Stimulated activated CD8-positive, alpha-beta memory T cell treated with anti-CD3 and anti-CD28 coated beads, Interleukin-4, amount 100 ng/mL, for 24 hours (primary cell): ENCODE measurements around the gene PRAC1.
A peak's percentile ranks its signal among the peaks of the same experiment; 100 is the strongest.

Source experiments
- DNase-seq: peaks from one replicate; pipeline ENCODE4 v3.0.0-alpha.2; 2020; ENCODE audit warnings: low read depth

The PRAC1 gene

DNA sequence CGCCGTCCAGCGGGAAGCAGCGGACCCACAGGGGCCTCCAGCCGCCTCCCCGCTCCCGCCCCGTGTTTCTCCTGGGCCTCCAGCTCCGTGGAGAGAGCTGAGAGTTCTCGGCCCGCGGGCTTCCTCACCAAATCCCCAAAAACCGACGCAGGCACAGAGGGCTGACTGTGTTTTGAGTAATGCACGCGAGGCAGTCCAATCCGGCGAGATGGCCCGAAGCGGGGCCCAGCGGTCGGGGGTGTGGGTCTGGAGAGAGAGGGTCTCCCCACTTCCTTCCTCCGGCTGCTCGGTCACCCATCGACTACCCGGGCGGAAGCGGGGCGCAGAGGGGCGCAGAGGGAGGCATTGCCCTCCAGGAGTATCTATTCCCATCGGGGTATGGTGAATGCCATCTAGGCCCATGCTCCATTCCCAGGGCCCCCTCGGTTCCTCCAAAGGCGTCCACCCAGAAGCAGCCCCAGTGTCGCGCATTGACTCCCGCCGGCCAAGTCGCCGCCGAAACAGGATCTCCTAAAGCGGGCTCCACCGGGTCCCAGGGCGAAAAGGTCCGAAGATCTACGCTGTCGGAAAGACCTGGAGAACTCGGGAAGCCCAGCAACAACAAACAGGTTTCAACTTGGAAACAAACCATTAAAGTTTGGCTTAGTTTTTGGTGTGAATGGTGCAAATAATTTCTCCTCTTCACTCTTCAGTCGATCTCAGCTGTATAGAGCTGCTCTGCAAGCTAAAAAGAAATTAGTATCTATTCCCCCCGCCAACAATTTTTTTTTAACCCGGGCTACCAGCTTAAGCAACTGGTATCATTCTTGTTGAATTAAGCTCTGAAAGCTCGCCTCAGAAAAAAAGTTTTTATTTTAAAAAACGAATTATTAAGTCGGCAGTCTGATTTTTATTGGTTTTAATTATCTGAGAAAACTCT, 25.4 kb upstream of the PRAC1 start:
- no peak for DNase-seq

DNA sequence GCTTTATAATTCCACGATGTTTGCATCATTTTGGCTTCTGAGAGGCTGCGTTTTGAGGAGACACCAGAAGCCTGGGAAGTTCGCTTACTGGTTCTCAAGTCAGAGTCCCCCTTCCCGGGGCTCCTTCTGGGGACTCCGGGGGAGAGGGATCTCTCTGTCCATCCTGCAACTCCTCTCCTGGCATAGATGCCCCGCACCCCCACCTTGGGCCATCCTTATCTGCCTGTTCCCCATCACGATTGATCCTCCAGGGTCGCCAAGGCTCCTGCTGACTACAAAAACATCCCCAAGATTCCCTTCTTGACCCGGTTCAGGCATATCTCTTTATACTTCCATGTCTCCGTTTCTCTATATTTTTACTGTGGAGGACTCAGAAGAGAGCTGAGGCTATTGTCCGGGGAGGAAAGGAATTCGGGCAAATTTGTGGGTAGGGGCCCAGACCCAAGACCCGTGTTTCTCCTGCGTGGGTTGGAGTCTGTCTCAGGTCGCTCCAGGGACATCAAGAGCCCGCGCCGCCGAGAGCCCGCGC, 24.7 kb upstream of the PRAC1 start:
- no peak for DNase-seq

- DNase-seq: no peak
These were observed 23.3 kb upstream of the PRAC1 start for GRCh38 chr17:48745381-48746275.

- DNase-seq: no peak
These were observed 18.2 kb upstream of the PRAC1 start for GRCh38 chr17:48740537-48740936.

DNA sequence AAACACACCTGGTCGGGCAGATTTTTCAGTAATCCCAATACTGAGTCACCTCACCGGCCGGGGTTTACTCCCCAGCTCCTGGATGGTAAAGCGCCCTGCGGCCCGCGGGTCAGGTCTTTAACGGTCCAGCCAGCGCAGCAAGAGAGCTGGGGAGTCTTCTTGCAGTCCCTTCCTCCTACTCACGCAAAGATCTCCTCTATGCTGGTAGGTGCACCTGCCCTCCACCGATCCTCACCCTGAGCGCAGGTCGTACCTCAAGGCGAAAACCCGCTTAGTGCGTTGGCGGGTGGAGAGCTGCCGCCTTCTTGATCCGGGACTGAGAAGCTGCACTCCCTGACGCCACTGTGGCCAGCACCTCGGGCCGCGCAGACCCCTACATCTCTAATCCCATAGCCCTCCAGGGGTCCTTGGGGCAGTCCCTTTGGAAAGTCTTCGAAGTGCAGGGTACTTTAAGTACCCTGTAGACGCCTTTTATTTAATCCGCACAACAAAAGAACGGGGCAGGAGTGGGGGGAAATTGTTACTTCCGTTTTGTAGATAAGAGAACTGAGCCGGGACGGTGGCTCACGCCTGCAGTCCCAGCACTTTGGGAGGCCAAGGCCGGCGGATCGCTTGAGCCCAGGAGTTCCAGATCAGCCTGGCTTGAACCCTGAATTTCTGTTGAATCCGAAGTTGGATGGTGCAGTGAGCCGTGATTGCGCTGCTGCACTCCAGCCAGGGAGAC, 16.6 kb upstream of the PRAC1 start:
- no peak for DNase-seq

- no peak for DNase-seq
These were observed 16.1 kb upstream of the PRAC1 start for GRCh38 chr17:48738424-48738802.

GRCh38 chr17:48737330-48738043, 15.2 kb upstream of the PRAC1 start:
- no peak for DNase-seq

DNA sequence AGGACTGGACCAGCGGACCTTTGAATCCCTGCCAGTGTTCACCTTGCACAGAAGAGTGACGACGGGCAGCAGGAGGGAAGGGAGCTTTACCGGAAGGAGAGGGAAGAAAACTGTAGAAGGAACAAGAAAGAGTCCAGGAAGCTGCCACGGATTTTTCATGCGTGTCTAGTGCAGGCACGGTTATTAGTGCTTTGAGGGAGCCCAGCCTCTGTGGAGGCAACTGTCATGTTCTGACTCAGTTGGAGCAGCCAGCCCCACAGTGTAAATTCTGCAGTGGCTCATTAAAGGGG, 12.7 kb upstream of the PRAC1 start:
- DNase-seq: no peak

- DNase-seq: no peak
These were observed 12.2 kb upstream of the PRAC1 start for GRCh38 chr17:48734333-48735061.

- DNase-seq: no peak
These were observed 11.5 kb upstream of the PRAC1 start for GRCh38 chr17:48733632-48734328.

- DNase-seq: no peak
These were observed 10.6 kb upstream of the PRAC1 start for GRCh38 chr17:48732688-48733629.

DNA sequence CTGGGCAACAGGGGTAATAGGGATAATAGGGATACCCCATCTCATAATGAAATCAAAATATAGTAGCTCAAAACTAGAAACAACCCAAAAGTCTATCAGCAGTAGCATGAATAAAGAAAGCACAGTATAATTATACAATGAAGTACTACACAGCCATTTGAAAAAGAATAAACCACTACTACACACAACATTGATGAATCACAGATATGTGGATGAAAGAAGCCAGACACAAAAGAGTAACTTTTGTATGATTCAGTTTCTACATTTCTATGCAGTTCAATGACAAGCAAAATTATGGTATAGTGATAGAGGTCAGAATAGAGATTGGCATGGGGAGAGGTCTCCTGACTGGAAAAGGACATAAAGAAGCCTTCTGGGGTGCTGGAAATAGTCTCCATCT, 9.0 kb upstream of the PRAC1 start:
- no peak for DNase-seq

DNA sequence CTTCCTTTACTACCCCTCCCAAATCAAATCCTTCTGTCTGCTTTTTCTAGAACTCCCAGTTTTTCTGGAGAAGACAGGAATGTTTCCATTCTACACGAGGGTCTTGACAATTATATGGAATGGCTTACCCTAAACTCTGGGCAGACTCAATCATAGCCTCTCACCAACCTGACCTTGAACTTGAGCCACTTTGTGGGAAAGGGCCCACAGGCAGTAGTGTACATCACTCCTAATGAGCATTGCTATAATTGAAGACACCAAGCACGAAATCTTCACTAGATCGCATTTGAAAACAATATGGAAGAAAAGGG, 7.9 kb upstream of the PRAC1 start:
- no peak for DNase-seq

DNA sequence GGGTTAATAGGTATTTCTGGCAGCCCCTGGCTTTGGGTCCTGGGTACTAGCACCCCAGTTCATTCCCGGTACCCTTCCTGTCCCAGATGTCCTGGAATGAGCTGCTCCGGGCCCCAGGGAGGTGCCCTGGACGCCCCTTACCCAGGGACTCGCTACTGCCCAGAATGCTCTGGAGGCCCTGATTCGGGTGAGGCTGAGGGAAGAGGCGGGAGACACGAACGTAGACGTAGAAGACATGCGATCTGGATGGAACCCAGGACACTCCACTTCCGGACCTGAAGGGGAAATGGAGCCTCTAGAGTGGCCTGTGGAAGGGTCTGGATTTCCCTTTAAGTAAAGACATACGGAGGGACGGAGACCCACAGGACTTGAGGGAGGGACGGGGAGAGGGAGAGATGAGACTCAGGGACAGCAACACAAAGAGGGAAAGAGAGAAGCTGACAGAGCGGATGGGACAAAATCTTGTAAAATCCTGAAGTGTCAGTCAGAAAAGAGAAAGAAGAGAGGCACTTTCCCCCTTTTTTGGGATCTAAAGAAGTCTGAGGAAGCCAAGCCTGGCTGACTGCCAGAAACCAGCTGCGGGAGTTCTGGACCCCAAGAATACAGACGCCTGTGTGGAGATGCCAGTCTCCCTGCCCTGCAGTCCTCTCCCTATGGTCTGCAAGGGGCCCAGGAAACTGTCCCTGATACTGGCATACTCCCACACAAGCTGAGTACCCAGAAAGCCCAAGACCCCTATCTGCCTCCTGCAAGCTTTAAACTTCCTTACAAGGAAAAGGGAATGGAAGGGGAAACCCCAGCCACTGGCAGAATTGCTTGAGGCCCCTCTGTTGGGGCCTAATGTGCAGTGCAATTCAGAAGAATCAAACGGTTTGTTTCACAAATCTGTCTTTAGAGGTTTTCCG, 7.3 kb upstream of the PRAC1 start:
- DNase-seq: no peak

DNA sequence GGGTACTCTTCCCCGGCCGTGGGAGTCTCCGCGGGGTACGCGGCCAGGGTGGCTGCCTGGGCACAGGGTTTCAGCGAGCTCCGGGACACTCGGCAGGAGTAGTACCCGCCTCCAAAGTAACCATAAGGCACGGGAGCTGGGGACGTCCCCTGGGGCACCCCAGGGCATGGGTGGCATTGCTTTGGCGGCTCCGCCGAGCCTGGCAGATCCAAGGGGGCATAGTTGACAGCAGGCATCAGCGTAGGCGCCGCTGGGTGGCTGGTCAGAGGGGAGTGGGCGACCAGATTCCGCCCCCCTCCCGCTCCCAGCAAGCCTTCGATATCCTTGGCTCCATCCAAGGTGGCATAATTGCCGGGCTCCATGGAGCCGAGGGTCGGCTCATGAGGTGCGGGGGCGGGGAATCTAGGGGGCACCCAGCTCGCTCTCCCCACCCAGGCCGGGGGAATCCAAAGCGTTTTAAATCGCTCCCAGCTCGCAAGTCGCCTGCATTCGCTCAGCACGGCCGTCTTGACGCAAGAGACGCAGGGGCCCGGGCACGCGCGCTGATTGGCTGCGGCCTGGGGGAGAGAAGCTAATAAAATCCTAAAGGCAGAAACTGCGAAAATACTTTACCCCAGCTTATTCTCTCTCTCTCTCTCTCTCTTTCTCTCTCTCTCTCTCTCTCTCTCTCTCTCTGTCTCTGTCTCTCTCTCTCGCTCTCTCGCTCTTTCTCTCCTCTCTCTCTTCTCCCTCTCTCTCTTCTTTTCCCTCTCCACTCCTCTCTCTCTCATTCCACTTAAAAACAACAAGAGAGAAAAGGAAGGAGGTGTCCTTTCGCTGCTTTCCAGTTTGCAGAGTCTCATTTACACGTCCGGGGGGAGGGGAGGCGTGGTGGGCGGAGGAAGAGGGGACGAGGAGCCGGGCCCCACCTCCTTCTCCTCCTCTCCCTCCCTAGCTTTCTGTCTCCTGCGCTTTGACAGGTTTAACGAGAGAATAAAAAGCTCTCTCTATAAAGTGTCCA, 6.2 kb upstream of the PRAC1 start, which contains the start of gene HOXB13:
TSS of gene HOXB13 (minus strand) at position 519 of the 1,000 bp plus-strand sequence. CDS start at position 362, 157 bp downstream.
- peak; percentile 15 for DNase-seq

- no peak for DNase-seq
These were observed 5.3 kb upstream of the PRAC1 start for GRCh38 chr17:48727415-48728175.
